ENCODE results near the gene KRT36. TPM values are rescaled to one million over a fixed set of nuclear protein-coding genes. Genes with fewer than 3 reads are reported as not detected.

The KRT36 gene
- total RNA-seq, 6 donors from 2014 or later: not detected

GRCh38 chr17:41494524-41494923 lies 4.8 kb upstream of the KRT36 start:
- no peak for ATAC-seq (ENCODE audit: low FRiP score in 2 of 2)
- Histone ChIP-seq H3K27me3 (no peaks in the 10 kb centered on the region), H3K4me1 (peaks cover 11 to 23% (median 17%) of the 10 kb centered on the region in 4 donors), H3K27ac (no peak overlapping the region), H3K9me3 (no peaks in the 10 kb centered on the region), H3K4me3 (no peak overlapping the region), H3K36me3 (no peaks in the 10 kb centered on the region)
- DNase-seq: no peak
- WGBS, 2 donors: 58 to 60% methylated on average over 2 of the region's 2 CpGs
- TF ChIP-seq, protein P1, sequence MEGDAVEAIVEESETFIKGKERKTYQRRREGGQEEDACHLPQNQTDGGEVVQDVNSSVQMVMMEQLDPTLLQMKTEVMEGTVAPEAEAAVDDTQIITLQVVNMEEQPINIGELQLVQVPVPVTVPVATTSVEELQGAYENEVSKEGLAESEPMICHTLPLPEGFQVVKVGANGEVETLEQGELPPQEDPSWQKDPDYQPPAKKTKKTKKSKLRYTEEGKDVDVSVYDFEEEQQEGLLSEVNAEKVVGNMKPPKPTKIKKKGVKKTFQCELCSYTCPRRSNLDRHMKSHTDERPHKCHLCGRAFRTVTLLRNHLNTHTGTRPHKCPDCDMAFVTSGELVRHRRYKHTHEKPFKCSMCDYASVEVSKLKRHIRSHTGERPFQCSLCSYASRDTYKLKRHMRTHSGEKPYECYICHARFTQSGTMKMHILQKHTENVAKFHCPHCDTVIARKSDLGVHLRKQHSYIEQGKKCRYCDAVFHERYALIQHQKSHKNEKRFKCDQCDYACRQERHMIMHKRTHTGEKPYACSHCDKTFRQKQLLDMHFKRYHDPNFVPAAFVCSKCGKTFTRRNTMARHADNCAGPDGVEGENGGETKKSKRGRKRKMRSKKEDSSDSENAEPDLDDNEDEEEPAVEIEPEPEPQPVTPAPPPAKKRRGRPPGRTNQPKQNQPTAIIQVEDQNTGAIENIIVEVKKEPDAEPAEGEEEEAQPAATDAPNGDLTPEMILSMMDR (IDR thresholded peaks at IDR 0.05): no peak
- TF ChIP-seq EP300 (IDR thresholded peaks at IDR 0.05) (no peak), POLR2A (IDR thresholded peaks at IDR 0.05) (no peak), POLR2AphosphoS5 (IDR thresholded peaks at IDR 0.05) (no peak)

GRCh38 chr17:41492771-41493170 lies 3.1 kb upstream of the KRT36 start:
- no peaks in the 10 kb centered on the region for H3K36me3 ChIP-seq
- no peak for DNase-seq
- ATAC-seq (ENCODE audit: low FRiP score in 2 of 2): no peak

DNA sequence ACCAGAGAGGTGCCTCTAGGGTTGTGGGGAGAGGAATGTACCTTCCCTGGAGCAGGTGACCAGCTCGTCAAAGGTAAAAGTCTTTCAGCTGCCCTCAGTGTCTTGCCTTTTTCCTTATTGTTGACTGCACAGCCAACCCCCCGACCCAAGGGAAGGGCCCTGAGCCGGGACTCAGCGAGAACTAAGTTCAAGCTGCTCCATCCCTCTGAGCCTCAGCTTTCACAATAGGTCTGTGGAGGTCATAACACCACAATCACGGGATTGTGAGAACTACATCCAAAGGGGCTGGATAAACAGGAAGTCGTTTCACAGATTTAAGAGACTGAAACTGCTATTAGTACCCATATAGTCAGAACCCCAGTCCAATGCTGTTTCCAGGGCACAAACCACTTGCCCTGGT lies 2.6 kb upstream of the KRT36 start:
- ATAC-seq (ENCODE audit: low FRiP score in 2 of 2): peak in 1 of 2 donors; percentile 30
- Histone ChIP-seq H3K27ac (peak overlapping the region in 2 of 4 donors; percentile 35 to 40), H3K9me3 (no peaks in the 10 kb centered on the region), H3K4me1 (peaks cover 11 to 17% (median 12%) of the 10 kb centered on the region in 4 donors), H3K36me3 (no peaks in the 10 kb centered on the region), H3K27me3 (no peaks in the 10 kb centered on the region), H3K4me3 (no peak overlapping the region)
- peak in 1 of 2 donors; percentile 36 for DNase-seq
- peak in 1 of 4 donors; percentile 65 for TF ChIP-seq EP300 (IDR thresholded peaks at IDR 0.05)
- no peak for TF ChIP-seq POLR2A (IDR thresholded peaks at IDR 0.05)
- TF ChIP-seq, protein P1 (IDR thresholded peaks at IDR 0.05): no peak
- TF ChIP-seq POLR2AphosphoS5 (IDR thresholded peaks at IDR 0.05): no peak
- 47 to 59% methylated on average over 6 of the region's 6 CpGs for WGBS, 2 donors

More at GRCh38 chr17:41492771-41493170, 3.1 kb upstream of the KRT36 start:
- no peaks in the 10 kb centered on the region for H3K27me3 ChIP-seq
- H3K9me3 ChIP-seq: no peaks in the 10 kb centered on the region
- WGBS, 2 donors: 37 to 51% methylated on average over 3 to 4 of the region's 4 CpGs
- TF ChIP-seq EP300 (IDR thresholded peaks at IDR 0.05) (no peak), POLR2AphosphoS5 (IDR thresholded peaks at IDR 0.05) (no peak)
- TF ChIP-seq, protein P1 (IDR thresholded peaks at IDR 0.05): no peak
- peak overlapping the region in 2 of 4 donors; percentile 35 to 40 for H3K27ac ChIP-seq
- peaks cover 11 to 20% (median 14%) of the 10 kb centered on the region in 4 donors for H3K4me1 ChIP-seq
- no peak overlapping the region for H3K4me3 ChIP-seq

DNA sequence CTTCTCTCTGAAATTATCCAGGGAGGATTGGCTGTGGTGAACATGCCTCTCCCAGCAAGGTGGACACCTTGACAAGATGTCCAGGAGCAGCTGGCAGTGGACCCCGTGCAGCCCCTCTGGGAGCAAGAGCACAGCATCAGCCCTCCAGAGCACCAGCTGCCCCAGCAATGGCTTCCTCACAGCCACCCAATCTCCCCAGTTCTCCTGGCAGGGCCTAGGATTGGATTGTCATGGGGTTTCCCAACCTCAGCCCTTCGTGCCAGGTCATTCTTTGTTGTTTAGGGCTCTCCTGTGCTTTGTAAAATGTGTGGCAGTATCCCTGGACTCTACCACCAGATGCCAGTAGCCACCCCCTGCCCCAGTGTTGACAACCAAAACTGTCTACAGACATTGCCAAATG lies 1.8 kb upstream of the KRT36 start:
- Histone ChIP-seq H3K4me1 (peaks cover 6 to 12% (median 7%) of the 10 kb centered on the region in 4 donors), H3K27me3 (no peaks in the 10 kb centered on the region), H3K36me3 (no peaks in the 10 kb centered on the region), H3K9me3 (no peaks in the 10 kb centered on the region), H3K27ac (no peak overlapping the region), H3K4me3 (no peak overlapping the region)
- TF ChIP-seq, protein P1 (IDR thresholded peaks at IDR 0.05): no peak
- TF ChIP-seq POLR2A (IDR thresholded peaks at IDR 0.05): no peak
- no peak for TF ChIP-seq EP300 (IDR thresholded peaks at IDR 0.05)
- ATAC-seq (ENCODE audit: low FRiP score in 2 of 2): no peak
- WGBS, 2 donors: 90% methylated on average over 2 of the region's 2 CpGs; no CpG with 5 or more reads in 1 of the 2 donors
- DNase-seq: no peak

Data from upper lobe of left lung (tissue), 6 donors.